22Rv1 (cell line): Measurements from ENCODE around the gene PLIN5.

Source experiments
- CTCF ChIP-seq: fragments of 450-650 bp; IDR thresholded peaks from 2 replicates; pipeline ENCODE4 v1.5.1; 2017; ENCODE audit warnings: mild to moderate bottlenecking
- ZFX ChIP-seq: fragments of 450-650 bp; IDR thresholded peaks from 2 replicates; pipeline ENCODE4 v1.6.1; 2017; ENCODE audit warnings: antibody characterized with exemption, borderline replicate concordance

GRCh38 chr19:4483385-4483784 is 51.6 kb downstream of the PLIN5 start:
- no peak for TF ChIP-seq CTCF
- TF ChIP-seq ZFX, result no peak
